HG03196 (cell line): Measurements from ENCODE around the gene NALCN.

ENCODE experiments used
- ATAC-seq: cut with Tn5 transposase; IDR thresholded peaks from one replicate; pipeline ENCODE4 v1.9.1; 2021; ENCODE audit not compliant: unreplicated experiment

The NALCN gene

GRCh38 chr13:101415358-101416174 lies 742 bp downstream of the NALCN start:
- ATAC-seq: no peak

- no peak for ATAC-seq
Observed at GRCh38 chr13:101412076-101412475, 4.2 kb downstream of the NALCN start.

GRCh38 chr13:101408992-101409656 lies 7.2 kb downstream of the NALCN start:
- ATAC-seq: no peak

- no peak for ATAC-seq
Observed at GRCh38 chr13:101408154-101408553, 8.2 kb downstream of the NALCN start.

GRCh38 chr13:101406791-101407190 lies 9.5 kb downstream of the NALCN start:
- no peak for ATAC-seq

DNA sequence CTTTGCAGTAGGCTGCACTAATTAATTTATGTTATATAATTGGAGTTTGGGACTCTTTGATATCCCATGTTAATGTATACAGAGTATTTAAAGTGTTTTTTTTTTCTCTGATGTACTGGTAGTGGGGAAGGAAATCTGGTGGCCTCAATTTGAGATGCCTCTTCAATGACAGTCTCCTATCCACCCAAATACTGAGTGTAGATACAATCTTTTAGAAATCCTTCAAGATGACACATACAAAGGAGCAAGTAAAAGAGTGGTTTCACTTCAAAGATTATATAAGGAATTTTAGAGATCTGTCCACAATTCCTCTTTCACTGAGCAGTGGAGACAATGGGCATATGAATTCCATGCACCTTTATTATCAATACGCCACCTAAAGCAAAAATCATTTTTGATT lies 15.1 kb downstream of the NALCN start:
- ATAC-seq: no peak

GRCh38 chr13:101399365-101399764 lies 16.9 kb downstream of the NALCN start:
- no peak for ATAC-seq

- no peak for ATAC-seq
Observed at GRCh38 chr13:101398920-101399319, 17.4 kb downstream of the NALCN start.

- no peak for ATAC-seq
Observed at GRCh38 chr13:101398191-101398590, 18.1 kb downstream of the NALCN start.

GRCh38 chr13:101397742-101398141 lies 18.6 kb downstream of the NALCN start:
- no peak for ATAC-seq

DNA sequence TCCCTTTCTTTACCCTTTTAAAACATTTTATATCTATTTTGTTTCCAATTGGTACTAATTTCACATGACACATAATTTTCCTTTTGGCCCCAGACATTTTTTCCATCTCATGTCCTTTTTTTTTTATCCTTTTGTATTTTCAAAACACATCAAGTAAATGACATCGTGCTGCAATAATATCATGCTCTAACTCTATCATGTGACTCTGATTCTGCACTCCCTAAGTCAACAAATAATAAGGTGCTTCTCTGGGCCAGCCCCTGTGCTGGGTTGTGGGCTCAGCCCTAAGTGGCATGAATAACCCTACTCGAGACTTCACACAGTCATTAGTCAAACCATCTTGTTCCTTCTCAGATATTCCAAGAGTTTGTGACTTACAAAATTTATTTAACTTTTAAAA lies 21.7 kb downstream of the NALCN start:
- no peak for ATAC-seq

- ATAC-seq: no peak
Observed at GRCh38 chr13:101393140-101393539, 23.2 kb downstream of the NALCN start.

- no peak for ATAC-seq
Observed at GRCh38 chr13:101390461-101390860, 25.8 kb downstream of the NALCN start.

- ATAC-seq: no peak
Observed at GRCh38 chr13:101384929-101385328, 31.4 kb downstream of the NALCN start.

DNA sequence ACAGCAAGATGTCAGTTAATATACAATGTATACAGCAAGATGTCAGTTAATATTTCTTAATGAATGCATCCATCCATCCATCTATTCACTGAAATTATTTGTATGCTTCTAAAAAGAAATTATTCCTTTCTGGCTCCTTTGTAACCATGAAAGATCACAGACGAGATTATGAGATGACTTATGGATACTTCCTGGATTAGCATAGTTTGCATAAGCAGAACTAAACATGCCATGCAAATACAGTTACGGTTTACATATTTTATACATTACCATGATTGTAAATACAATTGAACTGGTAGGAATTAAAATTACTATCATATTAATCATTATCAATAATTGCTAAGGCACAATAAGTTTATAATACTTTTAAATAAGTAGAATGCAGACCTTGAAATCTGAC lies 32.7 kb downstream of the NALCN start:
- no peak for ATAC-seq

GRCh38 chr13:101382701-101383100 lies 33.6 kb downstream of the NALCN start:
- ATAC-seq: no peak

DNA sequence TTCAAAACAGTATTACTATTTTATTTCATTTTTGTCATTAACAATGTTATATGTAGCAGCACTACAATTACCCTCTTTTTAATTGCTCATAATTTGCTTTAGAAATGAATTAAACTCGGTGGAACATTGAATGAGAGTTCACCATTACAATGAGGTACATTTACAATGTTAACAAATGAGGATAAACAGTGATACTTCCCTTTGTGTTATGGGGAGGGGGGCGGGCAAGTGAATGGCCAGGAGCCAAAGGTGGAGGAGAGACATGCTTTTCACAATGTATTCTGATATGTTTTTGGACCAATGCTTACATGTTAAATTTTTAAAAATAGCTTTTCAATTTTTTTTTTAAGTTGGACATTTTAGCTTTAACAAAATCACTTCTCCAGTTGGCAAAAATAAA lies 34.2 kb downstream of the NALCN start:
- ATAC-seq: no peak

DNA sequence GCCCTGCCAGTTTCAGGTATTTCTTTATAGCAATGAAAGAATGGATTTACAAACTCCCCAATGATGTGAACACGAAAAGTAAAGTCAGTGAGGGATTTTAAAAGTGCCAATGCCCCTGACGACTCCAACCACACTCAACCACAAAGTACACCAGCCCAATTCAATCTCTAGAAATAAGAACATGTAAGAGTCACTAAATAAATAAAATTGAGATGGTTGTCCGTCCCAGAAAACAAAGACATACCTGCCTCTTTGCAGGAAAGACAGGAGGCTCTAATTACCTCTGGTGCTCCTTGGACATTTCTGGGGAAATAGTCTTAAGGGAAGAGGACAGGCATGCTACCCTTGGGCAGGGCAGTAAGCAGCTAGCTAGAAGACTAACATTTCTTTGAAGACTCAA lies 55.8 kb downstream of the NALCN start:
- no peak for ATAC-seq

DNA sequence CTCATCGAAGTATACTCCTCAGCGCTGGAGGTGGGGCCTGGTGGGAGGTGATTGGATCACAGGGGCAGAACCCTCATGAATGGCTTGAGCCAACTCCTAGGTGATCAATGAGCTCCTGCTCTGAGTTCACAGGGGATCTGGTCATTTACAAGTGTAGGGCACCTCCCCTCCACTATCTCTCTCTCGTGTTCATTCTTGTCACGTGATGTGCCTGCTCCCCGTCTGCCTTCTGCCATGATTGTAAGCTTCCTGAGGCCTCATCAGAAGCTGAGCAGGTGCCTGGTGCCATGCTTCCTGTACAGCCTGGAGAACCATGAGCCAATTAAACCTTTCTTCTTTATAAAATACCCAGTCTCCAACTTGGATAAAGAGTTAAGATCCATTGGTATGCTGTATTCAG lies 61.4 kb downstream of the NALCN start:
- ATAC-seq: no peak

- ATAC-seq: no peak
Observed at GRCh38 chr13:101346942-101347728, 69.2 kb downstream of the NALCN start.

DNA sequence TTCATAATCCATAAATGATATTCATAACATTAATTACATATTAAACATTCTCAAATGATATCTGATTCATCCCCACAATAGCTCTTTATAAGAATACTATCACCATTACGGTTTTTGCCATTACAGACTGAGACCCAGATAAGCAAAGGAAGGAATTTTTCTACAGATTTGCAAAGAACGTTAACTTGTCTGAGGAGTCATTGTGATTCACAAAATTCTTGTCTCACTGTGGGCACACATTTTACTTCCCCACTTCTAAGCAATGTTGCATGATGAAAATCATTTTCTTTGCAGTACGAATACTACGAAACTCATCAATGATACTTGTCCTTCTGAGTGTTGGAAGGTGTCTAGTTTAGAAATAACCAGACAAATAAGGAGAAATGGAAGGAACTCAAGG lies 70.1 kb downstream of the NALCN start:
- no peak for ATAC-seq
